HG03565 (cell line): ENCODE measurements around the gene MYBPC3.

Experiments used
- ATAC-seq: cut with Tn5 transposase; IDR thresholded peaks from one replicate; pipeline ENCODE4 v1.9.1; 2021; ENCODE audit warnings: mild to moderate bottlenecking, moderate library complexity; ENCODE audit not compliant: unreplicated experiment

MYBPC3 gene

GRCh38 chr11:47352556-47352955 lies at the start of gene MYBPC3:
Gene MYBPC3 (minus strand): TSS chr11:47352702. CDS start chr11:47352647, 55 bp downstream.
- ATAC-seq = no peak

GRCh38 chr11:47400768-47401279 lies 48.3 kb upstream of the MYBPC3 start:
- peak; percentile 72 for ATAC-seq

GRCh38 chr11:47399860-47400767 lies 47.6 kb upstream of the MYBPC3 start:
- no peak for ATAC-seq

GRCh38 chr11:47398551-47398950 lies 46.0 kb upstream of the MYBPC3 start:
- ATAC-seq = no peak

GRCh38 chr11:47398011-47398410 lies 45.5 kb upstream of the MYBPC3 start:
- no peak for ATAC-seq

GRCh38 chr11:47396049-47396320 lies 43.5 kb upstream of the MYBPC3 start:
- ATAC-seq = no peak

GRCh38 chr11:47395223-47396048 lies 42.9 kb upstream of the MYBPC3 start:
- ATAC-seq = no peak

- ATAC-seq = no peak
Observed at GRCh38 chr11:47394322-47395222, 42.1 kb upstream of the MYBPC3 start.

- no peak for ATAC-seq
Observed at GRCh38 chr11:47394050-47394321, 41.5 kb upstream of the MYBPC3 start.

- ATAC-seq = no peak
Observed at GRCh38 chr11:47393163-47394049, 40.9 kb upstream of the MYBPC3 start.

GRCh38 chr11:47392546-47393162 lies 40.2 kb upstream of the MYBPC3 start:
- ATAC-seq = no peak

- no peak for ATAC-seq
Observed at GRCh38 chr11:47391711-47392432, 39.4 kb upstream of the MYBPC3 start.

GRCh38 chr11:47391077-47391583 lies 38.6 kb upstream of the MYBPC3 start:
- ATAC-seq = no peak

- ATAC-seq = no peak
Observed at GRCh38 chr11:47390422-47390760, 37.9 kb upstream of the MYBPC3 start.

GRCh38 chr11:47389577-47390421 lies 37.3 kb upstream of the MYBPC3 start:
- ATAC-seq = no peak

GRCh38 chr11:47388697-47389576 lies 36.4 kb upstream of the MYBPC3 start:
- ATAC-seq = no peak
